A673 (cell line): ENCODE results near the gene NAV2.

Experiments
- EZH2 ChIP-seq: fragments of 200-600 bp; sonication (generic); IDR thresholded peaks from 2 replicates; pipeline ENCODE4 v1.6.1; 2017; ENCODE audit warnings: borderline replicate concordance, low read depth, mild to moderate bottlenecking, mixed read lengths, antibody characterized with exemption, low read length; ENCODE audit not compliant: poor library complexity, severe bottlenecking
- TF ChIP-seq, protein P1 (sequence below): fragments of 300-800, 200-600 bp; sonication (generic); conservative IDR thresholded peaks from 2 replicates; pipeline ENCODE4 v1.5.1; 2017; ENCODE audit warnings: low read depth, mild to moderate bottlenecking, antibody characterized with exemption, low read length, moderate library complexity, mixed read lengths

DNA sequence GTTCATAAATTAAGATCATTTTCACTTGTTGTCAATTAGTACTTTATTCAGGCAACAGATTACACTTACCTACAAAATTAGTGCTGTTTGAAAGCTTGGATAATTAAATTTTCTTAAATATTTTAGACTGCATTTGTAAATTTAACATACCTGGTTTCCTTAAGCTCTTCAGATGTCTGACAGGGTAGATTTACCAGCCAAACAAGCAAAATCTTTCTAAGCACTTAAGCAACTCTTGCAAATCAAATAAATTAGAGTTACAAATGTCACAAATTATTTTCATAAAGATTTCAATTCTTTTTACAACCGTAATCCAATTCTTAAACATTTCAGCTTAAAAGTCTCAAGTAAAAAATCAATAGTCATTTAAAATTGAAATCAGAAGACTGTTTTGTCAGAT, 317.8 kb downstream of the NAV2 start:
- TF ChIP-seq, protein P1, sequence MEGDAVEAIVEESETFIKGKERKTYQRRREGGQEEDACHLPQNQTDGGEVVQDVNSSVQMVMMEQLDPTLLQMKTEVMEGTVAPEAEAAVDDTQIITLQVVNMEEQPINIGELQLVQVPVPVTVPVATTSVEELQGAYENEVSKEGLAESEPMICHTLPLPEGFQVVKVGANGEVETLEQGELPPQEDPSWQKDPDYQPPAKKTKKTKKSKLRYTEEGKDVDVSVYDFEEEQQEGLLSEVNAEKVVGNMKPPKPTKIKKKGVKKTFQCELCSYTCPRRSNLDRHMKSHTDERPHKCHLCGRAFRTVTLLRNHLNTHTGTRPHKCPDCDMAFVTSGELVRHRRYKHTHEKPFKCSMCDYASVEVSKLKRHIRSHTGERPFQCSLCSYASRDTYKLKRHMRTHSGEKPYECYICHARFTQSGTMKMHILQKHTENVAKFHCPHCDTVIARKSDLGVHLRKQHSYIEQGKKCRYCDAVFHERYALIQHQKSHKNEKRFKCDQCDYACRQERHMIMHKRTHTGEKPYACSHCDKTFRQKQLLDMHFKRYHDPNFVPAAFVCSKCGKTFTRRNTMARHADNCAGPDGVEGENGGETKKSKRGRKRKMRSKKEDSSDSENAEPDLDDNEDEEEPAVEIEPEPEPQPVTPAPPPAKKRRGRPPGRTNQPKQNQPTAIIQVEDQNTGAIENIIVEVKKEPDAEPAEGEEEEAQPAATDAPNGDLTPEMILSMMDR: no peak
- no peak for TF ChIP-seq EZH2
